Stimulated activated CD4-positive, alpha-beta T cell treated with anti-CD3 and anti-CD28 coated beads, TNF-alpha, amount 100 ng/mL, for 24 hours (primary cell): ENCODE results near the gene MS4A4A.
"Not testable (repeated sequence)": the region's sequence is repeated elsewhere in the genome, so short reads cannot be mapped to it uniquely, and the experiment has no call there.

Experiments used
- DNase-seq, 3 experiments: peaks; one replicate each; pipeline ENCODE4 v3.0.0-alpha.2; 2020; ENCODE audit warnings: low read depth in 3 of 3

The MS4A4A gene

GRCh38 chr11:60301884-60302283, 21.4 kb downstream of the MS4A4A start:
- DNase-seq: not testable (repeated sequence)

- DNase-seq: no peak
Observed at GRCh38 chr11:60303661-60304060, 23.2 kb downstream of the MS4A4A start.

GRCh38 chr11:60305906-60306619, 25.6 kb downstream of the MS4A4A start:
- no peak for DNase-seq

GRCh38 chr11:60307507-60308195, 27.2 kb downstream of the MS4A4A start:
- peak in 1 of 3 experiments; percentile 0 for DNase-seq

- no peak for DNase-seq
Observed at GRCh38 chr11:60310407-60310998, 30.0 kb downstream of the MS4A4A start.

GRCh38 chr11:60314635-60315321, 34.3 kb downstream of the MS4A4A start:
- no peak for DNase-seq

GRCh38 chr11:60315871-60316270, 35.4 kb downstream of the MS4A4A start:
- DNase-seq: no peak

GRCh38 chr11:60316317-60316716, 35.9 kb downstream of the MS4A4A start:
- no peak for DNase-seq

- no peak for DNase-seq
Observed at GRCh38 chr11:60318726-60319125, 38.3 kb downstream of the MS4A4A start.

- no peak for DNase-seq
Observed at GRCh38 chr11:60321051-60321450, 40.6 kb downstream of the MS4A4A start.

- DNase-seq: no peak
Observed at GRCh38 chr11:60326955-60327354, 46.5 kb downstream of the MS4A4A start, which contains the start of gene MS4A6E. Gene MS4A6E (plus strand): TSS chr11:60327255. CDS start chr11:60334896, 7,641 bp downstream.

GRCh38 chr11:60328460-60328859, 48.0 kb downstream of the MS4A4A start:
- no peak for DNase-seq

GRCh38 chr11:60332846-60333245, 52.4 kb downstream of the MS4A4A start:
- DNase-seq: no peak

- DNase-seq: peak; percentile 36 to 52 (median 45)
Observed at GRCh38 chr11:60334005-60334620, 53.6 kb downstream of the MS4A4A start.

- DNase-seq: no peak
Observed at GRCh38 chr11:60336767-60337391, 56.4 kb downstream of the MS4A4A start.

GRCh38 chr11:60338053-60338452, 57.6 kb downstream of the MS4A4A start:
- DNase-seq: no peak

GRCh38 chr11:60339356-60339755, 58.9 kb downstream of the MS4A4A start:
- DNase-seq: no peak

GRCh38 chr11:60343094-60343704, 62.7 kb downstream of the MS4A4A start:
- DNase-seq: no peak

GRCh38 chr11:60344146-60344545, 63.7 kb downstream of the MS4A4A start:
- DNase-seq: no peak

- peak in 1 of 3 experiments; percentile 22 for DNase-seq
Observed at GRCh38 chr11:60345489-60345888, 65.0 kb downstream of the MS4A4A start.
